Ectodermal cell (in vitro differentiated cells): ENCODE results near the gene DNHD1.

Source experiments
- H3K27ac ChIP-seq: 2 replicates; pipeline ENCODE4 v1.7.0; 2013; ENCODE audit warnings: mild to moderate bottlenecking, low read depth, low read length; ENCODE audit not compliant: insufficient read depth, poor library complexity, severe bottlenecking
- H3K27me3 ChIP-seq: 2 replicates; pipeline ENCODE4 v1.7.0; 2013; ENCODE audit warnings: mild to moderate bottlenecking, low read length; ENCODE audit not compliant: insufficient read depth, control insufficient read depth, poor library complexity, severe bottlenecking
- H3K36me3 ChIP-seq: one replicate; pipeline ENCODE4 v1.7.0; 2013; ENCODE audit warnings: low read length; ENCODE audit not compliant: control insufficient read depth, insufficient read depth
- H3K4me1 ChIP-seq: one replicate; pipeline ENCODE4 v1.7.0; 2013; ENCODE audit warnings: low read length; ENCODE audit not compliant: control insufficient read depth, insufficient read depth
- H3K4me3 ChIP-seq: 2 replicates; pipeline ENCODE4 v1.7.0; 2013; ENCODE audit warnings: low read depth, low read length, control low read depth; ENCODE audit not compliant: insufficient read depth
- H3K9me3 ChIP-seq: 2 replicates; pipeline ENCODE4 v1.7.0; 2013; ENCODE audit warnings: mild to moderate bottlenecking, low read length, moderate library complexity; ENCODE audit not compliant: control insufficient read depth
- whole genome bisulfite sequencing, 2 experiments: methylation state at CpG; one replicate each; pipeline ENCODE4 v1.1.7; 2013; ENCODE audit warnings: missing lambda C conversion rate in 2 of 2; 5-methylcytosine and 5-hydroxymethylcytosine counted together

The DNHD1 gene

GRCh38 chr11:6545917-6546605 lies 49.0 kb downstream of the DNHD1 start:
- no peak overlapping the region for H3K27ac ChIP-seq
- H3K9me3 ChIP-seq = no peaks in the 10 kb centered on the region
- H3K27me3 ChIP-seq = no peaks in the 10 kb centered on the region
- 93 to 95% methylated on average over 14 of the region's 14 CpGs for WGBS, 2 experiments
- no peaks in the 10 kb centered on the region for H3K36me3 ChIP-seq
- H3K4me3 ChIP-seq = no peak overlapping the region
- no peaks in the 10 kb centered on the region for H3K4me1 ChIP-seq

GRCh38 chr11:6546735-6547134 lies 49.7 kb downstream of the DNHD1 start:
- no peaks in the 10 kb centered on the region for H3K36me3 ChIP-seq
- H3K9me3 ChIP-seq = no peaks in the 10 kb centered on the region
- H3K4me1 ChIP-seq = no peaks in the 10 kb centered on the region
- WGBS, 2 experiments = 95% methylated on average over 8 of the region's 8 CpGs
- no peaks in the 10 kb centered on the region for H3K27me3 ChIP-seq
- no peak overlapping the region for H3K27ac ChIP-seq
- H3K4me3 ChIP-seq = no peak overlapping the region

- H3K36me3 ChIP-seq = no peaks in the 10 kb centered on the region
- H3K4me1 ChIP-seq = no peaks in the 10 kb centered on the region
- H3K9me3 ChIP-seq = no peaks in the 10 kb centered on the region
- H3K27ac ChIP-seq = no peak overlapping the region
- no peak overlapping the region for H3K4me3 ChIP-seq
- WGBS, 2 experiments = 93 to 95% methylated on average over 6 of the region's 6 CpGs
- H3K27me3 ChIP-seq = no peaks in the 10 kb centered on the region
Measured at GRCh38 chr11:6547177-6547576, 50.1 kb downstream of the DNHD1 start.

- no peaks in the 10 kb centered on the region for H3K27me3 ChIP-seq
- H3K36me3 ChIP-seq = no peaks in the 10 kb centered on the region
- no peak overlapping the region for H3K4me3 ChIP-seq
- 96 to 98% methylated on average over 2 of the region's 2 CpGs for WGBS, 2 experiments
- H3K27ac ChIP-seq = no peak overlapping the region
- no peaks in the 10 kb centered on the region for H3K9me3 ChIP-seq
- H3K4me1 ChIP-seq = no peaks in the 10 kb centered on the region
Measured at GRCh38 chr11:6548121-6548520, 51.0 kb downstream of the DNHD1 start.

- Histone ChIP-seq H3K36me3 (no peaks in the 10 kb centered on the region), H3K27ac (no peak overlapping the region), H3K4me1 (no peaks in the 10 kb centered on the region), H3K4me3 (no peak overlapping the region), H3K9me3 (no peaks in the 10 kb centered on the region), H3K27me3 (no peaks in the 10 kb centered on the region)
- WGBS, 2 experiments = 89 to 90% methylated on average over 2 to 3 of the region's 3 CpGs
Measured at GRCh38 chr11:6548641-6549040, 51.6 kb downstream of the DNHD1 start.

GRCh38 chr11:6553634-6554033 lies 56.6 kb downstream of the DNHD1 start:
- Histone ChIP-seq H3K4me3 (no peak overlapping the region), H3K4me1 (no peaks in the 10 kb centered on the region), H3K27me3 (no peaks in the 10 kb centered on the region), H3K9me3 (no peaks in the 10 kb centered on the region), H3K27ac (no peak overlapping the region), H3K36me3 (no peaks in the 10 kb centered on the region)

GRCh38 chr11:6554828-6555706 lies 58.0 kb downstream of the DNHD1 start:
- Histone ChIP-seq H3K27me3 (no peaks in the 10 kb centered on the region), H3K9me3 (no peaks in the 10 kb centered on the region), H3K36me3 (no peaks in the 10 kb centered on the region), H3K27ac (no peak overlapping the region), H3K4me3 (no peak overlapping the region), H3K4me1 (no peaks in the 10 kb centered on the region)
- 94 to 98% methylated on average over 5 of the region's 5 CpGs for WGBS, 2 experiments

- H3K9me3 ChIP-seq = no peaks in the 10 kb centered on the region
- no peaks in the 10 kb centered on the region for H3K27me3 ChIP-seq
- no peak overlapping the region for H3K27ac ChIP-seq
- H3K4me1 ChIP-seq = no peaks in the 10 kb centered on the region
- no peaks in the 10 kb centered on the region for H3K36me3 ChIP-seq
- 88 to 89% methylated on average over 9 to 11 of the region's 11 CpGs for WGBS, 2 experiments
- no peak overlapping the region for H3K4me3 ChIP-seq
Measured at GRCh38 chr11:6556139-6556949, 59.3 kb downstream of the DNHD1 start.

GRCh38 chr11:6557063-6557462 lies 60.0 kb downstream of the DNHD1 start:
- WGBS, 2 experiments = 95 to 96% methylated on average over 11 of the region's 11 CpGs
- Histone ChIP-seq H3K36me3 (no peaks in the 10 kb centered on the region), H3K4me3 (no peak overlapping the region), H3K27me3 (no peaks in the 10 kb centered on the region), H3K27ac (no peak overlapping the region), H3K9me3 (no peaks in the 10 kb centered on the region), H3K4me1 (no peaks in the 10 kb centered on the region)
